Endothelial cell of umbilical vein (primary cell): ENCODE results near the gene DHX29. TPM values are rescaled to one million over a fixed set of nuclear protein-coding genes. Genes with fewer than 3 reads are reported as not detected.

Source experiments
- BruUV-seq: library from RNA; stranded (reverse); fragments of 400-500 nt; replicated peaks from 2 replicates; lab custom pipeline; 2021; lab: Mats Ljungman, UMichigan
- CTCF ChIA-PET: fragments of 300-600, 350-600 bp; sonication (Branson Sonifier 250); formaldehyde crosslinking; loops from one replicate; lab custom pipeline; 2021; ENCODE audit warnings: antibody characterized with exemption, inconsistent platforms; lab: Charles Lee
- POLR2A ChIA-PET: fragments of 300-600, 350-600 bp; sonication (Branson Sonifier 250); formaldehyde crosslinking; loops from one replicate; lab custom pipeline; 2021; ENCODE audit warnings: antibody characterized with exemption, inconsistent platforms; lab: Charles Lee
- DNase-seq: peaks from one replicate; pipeline ENCODE4 v3.0.0-alpha.2; 2011; ENCODE audit warnings: low read depth, low spot score
- FAIRE-seq: peaks from 2 replicates; lab custom pipeline; 2011; peaks lifted over from hg19 to GRCh38; lab: Jason Lieb, UNC
- H2AFZ ChIP-seq: 2 replicates; pipeline ENCODE4 v1.6.0; 2012; ENCODE audit warnings: low read depth, low read length, control low read depth, inconsistent platforms
- H3K27ac ChIP-seq: 2 replicates; pipeline ENCODE4 v1.5.1; 2011; ENCODE audit warnings: low read depth, mild to moderate bottlenecking, control low read depth, low read length, moderate library complexity; ENCODE audit not compliant: insufficient read depth
- H3K27me3 ChIP-seq, 2 experiments: 2 replicates each; pipeline versions ENCODE4 v1.6.0 to v1.6.1; 2011; ENCODE audit warnings: low read length in 2 of 2, mixed read lengths in 1 of 2; ENCODE audit not compliant: control insufficient read depth in 2 of 2, insufficient read depth in 2 of 2
- H3K36me3 ChIP-seq, 2 experiments: 2 replicates in 1 of 2; 3 replicates in 1 of 2; pipeline ENCODE4 v1.5.1; 2011; ENCODE audit warnings: low read length in 2 of 2, mild to moderate bottlenecking in 1 of 2, moderate library complexity in 1 of 2; ENCODE audit not compliant: control insufficient read depth in 2 of 2, insufficient read depth in 2 of 2; ENCODE audit errors: extremely low read depth in 1 of 2
- H3K4me1 ChIP-seq: 3 replicates; pipeline ENCODE4 v1.5.1; 2011; ENCODE audit warnings: mild to moderate bottlenecking, low read length; ENCODE audit not compliant: control insufficient read depth, insufficient read depth; ENCODE audit errors: extremely low read depth
- H3K4me2 ChIP-seq: 2 replicates; pipeline ENCODE4 v1.6.1; 2011; ENCODE audit warnings: low read length, control low read depth, mixed read lengths; ENCODE audit not compliant: insufficient read depth
- H3K4me3 ChIP-seq, 3 experiments: fragments of 200-600 bp in 1 of 3; sonication (generic), shearing (Covaris generic) in 1 of 3; replicated peaks in 1 of 3; 2 replicates each; pipeline ENCODE4 v1.5.1; 2011 to 2016; ENCODE audit warnings: control low read depth in 3 of 3, low read length in 3 of 3, mild to moderate bottlenecking in 2 of 3, inconsistent platforms in 1 of 3, low read depth in 1 of 3, moderate library complexity in 1 of 3; ENCODE audit not compliant: insufficient read depth in 1 of 3
- H3K79me2 ChIP-seq: 2 replicates; pipeline ENCODE4 v1.6.0; 2012; ENCODE audit warnings: low read length, inconsistent platforms; ENCODE audit not compliant: control insufficient read depth, insufficient read depth
- H3K9ac ChIP-seq: replicated peaks from 2 replicates; pipeline ENCODE3; 2011; ENCODE audit warnings: low read length, control low read depth; ENCODE audit not compliant: insufficient read depth; ENCODE audit errors: extremely low read depth
- H3K9me1 ChIP-seq: replicated peaks from 3 replicates; pipeline ENCODE4 v1.6.0; 2011; ENCODE audit warnings: mild to moderate bottlenecking, low read length; ENCODE audit not compliant: control insufficient read depth, insufficient read depth; ENCODE audit errors: extremely low read depth
- H3K9me3 ChIP-seq: replicated peaks from 2 replicates; pipeline ENCODE4 v1.5.1; 2012; ENCODE audit warnings: low read length, inconsistent platforms; ENCODE audit not compliant: control insufficient read depth, insufficient read depth
- H4K20me1 ChIP-seq: replicated peaks from 2 replicates; pipeline ENCODE3; 2011; ENCODE audit warnings: mild to moderate bottlenecking, low read length; ENCODE audit not compliant: control insufficient read depth, insufficient read depth; ENCODE audit errors: extremely low read depth
- CTCF ChIP-seq, 2 donors: IDR thresholded peaks; 1 replicate in 1 of 2; 2 replicates in 1 of 2; pipeline ENCODE4 v1.5.1; 2011; ENCODE audit warnings: low read length in 2 of 2, mild to moderate bottlenecking in 2 of 2, moderate library complexity in 2 of 2, control low read depth in 1 of 2, inconsistent platforms in 1 of 2, low read depth in 1 of 2; ENCODE audit not compliant: insufficient read depth in 1 of 2; ENCODE audit errors: extremely low read depth in 1 of 2
- EZH2 ChIP-seq: IDR thresholded peaks from 2 replicates; pipeline ENCODE4 v1.6.1; 2012; ENCODE audit warnings: borderline replicate concordance, low read depth, mild to moderate bottlenecking, moderate library complexity, low read length, inconsistent platforms; ENCODE audit not compliant: severe bottlenecking
- POLR2A ChIP-seq: IDR thresholded peaks from 2 replicates; pipeline ENCODE4 v1.6.1; 2012; ENCODE audit warnings: low read depth, mild to moderate bottlenecking, control low read depth, low read length
- dilution Hi-C: fragments of 300-500 bp; cut with MboI; formaldehyde crosslinking; loops from one replicate; pipeline ENCODE4 v1.15.0; 2019; ENCODE audit warnings: low sequenced_read_pairs; ENCODE audit not compliant: extremely low pct_ligation_motif_present
- intact Hi-C: fragments of 100-400 bp; cut with micrococcal nuclease; formaldehyde crosslinking; loops from one replicate; pipeline ENCODE4 v1.10.0; 2022
- polyA plus RNA-seq, 4 experiments: library from polyadenylated mRNA; depleted of rRNA in 3 of 4; stranded (reverse) in 3 of 4; unstranded in 1 of 4; fragments of >200 nt; gene quantifications; 2 replicates each; pipeline versions ENCODE4 v1.2.1 to v1.2.3, GENCODE V29; 2011 to 2012; ENCODE audit warnings: missing spikeins in 1 of 4
- total RNA-seq: library from RNA; stranded (reverse); gene quantifications from 2 replicates; pipeline ENCODE4 v1.2.3, GENCODE V29; 2021

Gene DHX29
- total and polyA plus RNA-seq, 2 donors (not counting 3 experiments of a cell fraction or from before 2014, with no cell fraction given): 4.7 to 32.8 TPM

- TF ChIP-seq CTCF (IDR thresholded peaks at IDR 0.05; ENCODE audit: extremely low read depth in 1 of 2, insufficient read depth in 1 of 2, low read depth in 1 of 2, low read length in 2 of 2): peak in 1 of 2 donors; percentile 19
- peak; percentile 78 for TF ChIP-seq EZH2
- no peak for TF ChIP-seq POLR2A
- CTCF ChIA-PET: interaction anchor here (0.6 to 2.6 kb wide), 5 partner anchors 10 to 71 kb away, joined by 3 to 11 read pairs (median 5); partner anchors contain the start of genes CDC20B and GPX8
- H3K27me3 ChIP-seq: peaks cover 53 to 63% of the 10 kb centered on the region in 2 experiments
- H3K4me1 ChIP-seq: peaks cover 29% of the 10 kb centered on the region
- peak; percentile 48 for DNase-seq
- POLR2A ChIA-PET: no interaction called here
- H3K27ac ChIP-seq: no peak overlapping the region
- H4K20me1 ChIP-seq: no peaks in the 10 kb centered on the region
- H3K36me3 ChIP-seq: no peaks in the 10 kb centered on the region
- peak; percentile 55 for FAIRE-seq
- dilution Hi-C loops (loop anchor here (10.0 kb wide), 1 partner anchor 66 kb away; the partner anchor contains the start of gene GPX8), intact Hi-C loops (loop anchor here (5.0 kb wide), 2 partner anchors 76 to 301 kb away; partner anchors contain the start of genes DHX29, MTREX and PLPP1)
- no peak overlapping the region for H2AFZ ChIP-seq
- H3K9ac ChIP-seq: no peak overlapping the region
- no peaks in the 10 kb centered on the region for H3K9me1 ChIP-seq
- H3K4me3 ChIP-seq: peak overlapping the region in 1 of 3 experiments; percentile 17
- no peaks in the 10 kb centered on the region for H3K9me3 ChIP-seq
- BruUV-seq: no TSS peak
- H3K79me2 ChIP-seq: no peaks in the 10 kb centered on the region
- H3K4me2 ChIP-seq: no peak overlapping the region
Observed at GRCh38 chr5:55231029-55231918, 76.2 kb downstream of the DHX29 start.
